ENCODE results near the gene GNAZ. TPM values are rescaled to one million over a fixed set of nuclear protein-coding genes. Genes with fewer than 3 reads are reported as not detected.

GNAZ gene
- total RNA-seq, 4 donors from 2014 or later = 5.6 to 21.6 (median 12.1) TPM

DNA sequence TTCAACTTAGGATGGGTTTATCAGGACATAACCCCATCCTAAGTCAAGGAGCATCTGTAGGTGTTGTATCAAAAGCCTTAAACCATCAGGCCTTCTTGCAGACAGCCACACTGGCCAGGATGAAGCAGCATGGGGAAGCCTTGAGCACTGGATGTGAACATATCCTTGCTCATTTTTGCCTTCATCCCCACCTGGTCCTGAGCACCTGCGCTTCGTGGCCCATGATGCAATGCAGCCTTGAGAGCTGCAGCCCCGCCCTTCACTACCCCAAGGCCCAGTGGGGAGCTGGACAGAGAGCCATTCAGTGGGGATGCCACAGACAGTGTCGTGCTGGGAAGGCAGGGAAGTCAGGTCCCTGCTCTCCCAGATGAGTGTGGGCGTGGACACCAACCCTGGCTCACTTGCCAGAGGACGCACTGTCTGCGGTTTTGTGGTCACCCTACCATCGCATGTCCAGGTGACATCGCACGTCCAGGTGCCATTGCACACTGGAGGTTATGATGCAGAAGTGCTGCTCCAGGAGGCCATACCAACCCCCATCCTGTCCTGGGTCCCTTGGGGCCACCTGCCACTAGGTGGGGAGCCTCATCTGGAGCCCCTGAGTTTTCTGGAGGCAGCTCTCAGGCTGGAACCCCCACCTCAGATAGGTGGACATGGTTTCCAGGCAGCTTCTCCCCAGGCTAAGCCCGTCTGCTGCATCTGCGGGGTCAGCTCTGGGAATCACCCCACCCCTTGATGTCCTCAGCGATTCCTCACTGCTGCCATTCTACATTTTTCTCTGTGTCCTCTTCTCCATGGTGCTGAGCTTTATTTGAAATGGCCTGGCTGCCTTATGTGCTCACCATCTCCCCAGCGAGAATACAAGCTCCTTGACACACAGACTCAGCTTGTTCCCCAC is 14.4 kb downstream of the GNAZ start:
- Histone ChIP-seq H3K9me3 (no peaks in the 10 kb centered on the region), H3K36me3 (no peaks in the 10 kb centered on the region), H3K4me3 (no peak overlapping the region), H3K27ac (no peak overlapping the region), H3K27me3 (no peaks in the 10 kb centered on the region), H3K4me1 (no peaks in the 10 kb centered on the region)
- DNase-seq = no peak
- intact Hi-C loops (cut with DNase I; ENCODE audit: low total_unique reads) = no loop called here
- no peak for TF ChIP-seq POLR2A (IDR thresholded peaks at IDR 0.05)

DNA sequence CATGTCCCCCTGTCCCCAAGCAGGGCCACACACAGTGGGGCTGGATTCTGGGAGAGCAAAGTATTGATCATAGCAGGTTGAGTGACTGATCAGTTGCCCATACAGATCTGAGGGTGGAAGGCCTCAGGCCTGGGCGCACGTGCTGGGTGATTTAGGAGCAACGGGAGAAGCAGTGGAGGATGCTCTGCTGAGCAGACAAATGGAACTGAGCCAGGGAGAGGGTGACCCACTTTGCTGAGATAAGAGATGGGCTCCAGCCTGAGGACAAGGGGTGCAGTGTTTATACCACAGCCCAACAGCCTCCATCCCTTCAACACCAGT is 15.0 kb downstream of the GNAZ start:
- Histone ChIP-seq H3K4me1 (no peaks in the 10 kb centered on the region), H3K36me3 (no peaks in the 10 kb centered on the region), H3K9me3 (no peaks in the 10 kb centered on the region), H3K27me3 (no peaks in the 10 kb centered on the region), H3K4me3 (no peak overlapping the region), H3K27ac (no peak overlapping the region)
- intact Hi-C loops (cut with DNase I; ENCODE audit: low total_unique reads) = no loop called here
- TF ChIP-seq POLR2A (IDR thresholded peaks at IDR 0.05) = no peak
- TF ChIP-seq, protein P1, sequence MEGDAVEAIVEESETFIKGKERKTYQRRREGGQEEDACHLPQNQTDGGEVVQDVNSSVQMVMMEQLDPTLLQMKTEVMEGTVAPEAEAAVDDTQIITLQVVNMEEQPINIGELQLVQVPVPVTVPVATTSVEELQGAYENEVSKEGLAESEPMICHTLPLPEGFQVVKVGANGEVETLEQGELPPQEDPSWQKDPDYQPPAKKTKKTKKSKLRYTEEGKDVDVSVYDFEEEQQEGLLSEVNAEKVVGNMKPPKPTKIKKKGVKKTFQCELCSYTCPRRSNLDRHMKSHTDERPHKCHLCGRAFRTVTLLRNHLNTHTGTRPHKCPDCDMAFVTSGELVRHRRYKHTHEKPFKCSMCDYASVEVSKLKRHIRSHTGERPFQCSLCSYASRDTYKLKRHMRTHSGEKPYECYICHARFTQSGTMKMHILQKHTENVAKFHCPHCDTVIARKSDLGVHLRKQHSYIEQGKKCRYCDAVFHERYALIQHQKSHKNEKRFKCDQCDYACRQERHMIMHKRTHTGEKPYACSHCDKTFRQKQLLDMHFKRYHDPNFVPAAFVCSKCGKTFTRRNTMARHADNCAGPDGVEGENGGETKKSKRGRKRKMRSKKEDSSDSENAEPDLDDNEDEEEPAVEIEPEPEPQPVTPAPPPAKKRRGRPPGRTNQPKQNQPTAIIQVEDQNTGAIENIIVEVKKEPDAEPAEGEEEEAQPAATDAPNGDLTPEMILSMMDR (IDR thresholded peaks at IDR 0.05) = no peak
- no peak for DNase-seq

DNA sequence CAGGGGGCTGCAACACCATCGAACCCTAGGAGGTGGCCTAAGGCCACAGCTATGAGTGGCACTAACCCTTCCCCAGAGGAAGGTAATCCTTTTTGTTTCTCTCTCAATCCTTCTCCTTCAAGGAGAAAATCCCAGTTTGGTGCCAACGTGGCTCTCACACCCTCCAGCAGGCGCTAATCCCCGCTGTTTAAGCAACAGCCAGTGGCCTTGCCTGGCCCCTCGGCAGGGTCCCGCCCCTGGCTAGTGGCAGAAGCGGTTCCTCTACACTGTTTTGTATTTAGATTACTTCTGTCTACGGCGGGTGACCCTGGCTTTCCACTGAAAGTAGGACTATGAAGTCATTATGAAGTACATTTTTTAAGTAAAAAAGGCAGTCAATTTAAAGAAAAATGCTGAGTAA is 15.5 kb downstream of the GNAZ start:
- TF ChIP-seq POLR2A (IDR thresholded peaks at IDR 0.05) = no peak
- Histone ChIP-seq H3K27ac (no peak overlapping the region), H3K4me3 (no peak overlapping the region), H3K36me3 (no peaks in the 10 kb centered on the region), H3K27me3 (no peaks in the 10 kb centered on the region), H3K9me3 (no peaks in the 10 kb centered on the region), H3K4me1 (no peaks in the 10 kb centered on the region)
- no peak for DNase-seq
- intact Hi-C loops (cut with DNase I; ENCODE audit: low total_unique reads) = no loop called here

DNA sequence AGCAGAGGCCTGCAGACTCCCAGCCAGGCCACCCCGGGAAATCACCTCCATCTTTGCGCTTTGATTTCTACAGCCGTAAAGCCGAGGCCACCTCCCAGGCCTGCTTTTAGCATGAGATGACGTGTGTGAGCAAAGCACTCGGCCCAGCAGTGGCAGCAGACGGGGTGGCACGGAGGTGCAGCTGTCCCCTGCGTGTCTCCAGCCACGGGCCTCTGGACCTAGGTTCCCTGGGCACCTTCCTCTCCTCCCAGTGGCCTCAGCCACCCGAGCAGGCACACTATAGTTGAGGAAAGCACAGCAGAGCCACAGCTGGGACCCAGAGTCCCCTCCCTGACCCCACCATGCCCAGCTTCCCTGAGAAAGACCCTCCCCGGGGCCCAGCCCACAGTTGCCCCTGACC is 15.9 kb downstream of the GNAZ start:
- H3K4me1 ChIP-seq = no peaks in the 10 kb centered on the region
- no peaks in the 10 kb centered on the region for H3K27me3 ChIP-seq
- H3K27ac ChIP-seq = no peak overlapping the region
- no peak for DNase-seq
- no peak overlapping the region for H3K4me3 ChIP-seq
- no peaks in the 10 kb centered on the region for H3K9me3 ChIP-seq
- intact Hi-C loops (cut with DNase I; ENCODE audit: low total_unique reads) = no loop called here
- H3K36me3 ChIP-seq = no peaks in the 10 kb centered on the region
- TF ChIP-seq POLR2A (IDR thresholded peaks at IDR 0.05) = no peak
- TF ChIP-seq, protein P1 (IDR thresholded peaks at IDR 0.05) = no peak

DNA sequence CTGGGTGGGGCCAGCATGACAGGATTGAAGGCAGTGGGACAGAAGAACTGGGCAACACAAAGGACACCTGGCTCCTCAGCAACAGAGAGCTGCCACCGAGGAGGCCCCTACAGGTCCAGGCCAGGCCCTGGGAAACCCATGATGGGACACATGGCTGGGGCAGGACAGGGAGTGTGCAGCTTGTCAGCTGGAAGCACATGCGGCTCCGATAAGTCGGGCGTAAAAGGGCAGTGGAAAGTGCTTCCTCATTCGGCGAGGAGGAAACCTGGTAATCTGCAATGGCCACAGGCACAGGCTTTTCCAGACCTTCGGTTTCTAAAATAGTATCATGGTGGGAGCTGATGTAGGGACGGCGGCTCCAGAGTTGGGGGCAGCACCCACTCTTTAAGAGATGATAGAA is 16.5 kb downstream of the GNAZ start:
- Histone ChIP-seq H3K9me3 (no peaks in the 10 kb centered on the region), H3K36me3 (no peaks in the 10 kb centered on the region), H3K27me3 (no peaks in the 10 kb centered on the region), H3K4me1 (no peaks in the 10 kb centered on the region), H3K27ac (no peak overlapping the region), H3K4me3 (no peak overlapping the region)
- TF ChIP-seq POLR2A (IDR thresholded peaks at IDR 0.05) = no peak
- TF ChIP-seq, protein P1 (IDR thresholded peaks at IDR 0.05) = no peak
- intact Hi-C loops (cut with DNase I; ENCODE audit: low total_unique reads) = no loop called here
- DNase-seq = no peak

DNA sequence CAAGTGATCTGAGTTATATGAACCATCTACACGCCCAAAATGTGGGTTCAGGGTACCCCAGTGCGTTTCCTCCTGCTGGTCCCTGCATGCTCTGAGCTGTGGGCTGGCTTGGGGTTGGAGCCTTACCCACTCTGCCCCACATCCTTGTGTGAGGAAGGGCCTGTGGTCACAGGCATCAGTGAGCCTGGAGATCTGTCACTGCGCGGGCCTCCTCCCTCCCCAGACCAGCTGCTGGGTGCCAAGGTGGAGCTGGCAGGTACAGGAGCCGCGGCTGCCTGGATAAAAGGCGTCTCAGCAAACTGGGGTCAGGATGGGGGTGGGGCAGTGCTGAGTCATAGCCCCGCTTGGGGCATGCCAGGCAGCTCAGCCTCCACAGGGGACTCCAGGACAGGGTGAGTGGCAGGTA is 17.9 kb downstream of the GNAZ start:
- no peak overlapping the region for H3K27ac ChIP-seq
- no peak overlapping the region for H3K4me3 ChIP-seq
- no peaks in the 10 kb centered on the region for H3K4me1 ChIP-seq
- TF ChIP-seq, protein P1 (IDR thresholded peaks at IDR 0.05) = no peak
- no peak for TF ChIP-seq POLR2A (IDR thresholded peaks at IDR 0.05)
- no peaks in the 10 kb centered on the region for H3K9me3 ChIP-seq
- H3K27me3 ChIP-seq = no peaks in the 10 kb centered on the region
- intact Hi-C loops (cut with DNase I; ENCODE audit: low total_unique reads) = no loop called here
- DNase-seq = no peak
- H3K36me3 ChIP-seq = no peaks in the 10 kb centered on the region
